Measurements from ENCODE around the gene CLDN6. TPM values are rescaled to one million over a fixed set of nuclear protein-coding genes. Genes with fewer than 3 reads are reported as not detected.

The CLDN6 gene
- total RNA-seq, 1 experiment from 2014 or later = 0.49 TPM

DNA sequence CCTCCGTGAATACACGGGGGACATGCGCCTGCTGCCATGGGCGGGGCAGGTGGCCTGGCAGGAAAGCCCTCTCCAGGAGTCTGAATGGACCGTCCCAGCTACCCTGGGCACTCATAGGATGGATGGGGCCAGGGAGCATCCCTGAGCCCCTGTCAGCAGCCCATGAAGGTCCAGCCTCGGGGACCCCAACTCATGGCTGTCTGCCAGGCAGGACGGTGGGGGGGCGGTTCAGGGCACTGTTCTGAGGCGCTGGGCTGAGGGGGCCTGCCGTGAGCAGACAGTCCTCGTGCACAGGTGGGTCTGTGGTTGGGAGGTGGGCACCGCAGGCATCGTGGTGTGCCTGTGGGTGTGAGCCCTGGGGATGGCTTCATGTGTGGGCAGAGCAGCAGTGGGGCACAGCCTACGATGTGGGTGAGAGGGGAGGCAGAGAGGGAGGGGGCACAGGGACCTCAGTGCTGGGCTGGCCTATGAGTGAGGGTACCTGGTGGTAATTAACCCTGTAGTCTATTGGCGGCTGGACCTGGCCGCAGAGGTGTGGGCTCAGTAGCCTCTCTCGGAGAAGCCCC, 31.3 kb downstream of the CLDN6 start:
- H4K20me1 ChIP-seq (ENCODE audit: insufficient read depth) = no peaks in the 10 kb centered on the region
- H3K27ac ChIP-seq (ENCODE audit: low read depth, low read length) = no peak overlapping the region
- TF ChIP-seq POLR2AphosphoS5 (IDR thresholded peaks at IDR 0.05; ENCODE audit: low read depth, low read length) = no peak
- TF ChIP-seq SIN3A (IDR thresholded peaks at IDR 0.05; ENCODE audit: low read depth) = no peak
- TF ChIP-seq EGR1 (IDR thresholded peaks at IDR 0.05; ENCODE audit: low read depth) = no peak
- TF ChIP-seq RAD21 (IDR thresholded peaks at IDR 0.05; ENCODE audit: low read depth) = no peak
- TF ChIP-seq, protein P1, sequence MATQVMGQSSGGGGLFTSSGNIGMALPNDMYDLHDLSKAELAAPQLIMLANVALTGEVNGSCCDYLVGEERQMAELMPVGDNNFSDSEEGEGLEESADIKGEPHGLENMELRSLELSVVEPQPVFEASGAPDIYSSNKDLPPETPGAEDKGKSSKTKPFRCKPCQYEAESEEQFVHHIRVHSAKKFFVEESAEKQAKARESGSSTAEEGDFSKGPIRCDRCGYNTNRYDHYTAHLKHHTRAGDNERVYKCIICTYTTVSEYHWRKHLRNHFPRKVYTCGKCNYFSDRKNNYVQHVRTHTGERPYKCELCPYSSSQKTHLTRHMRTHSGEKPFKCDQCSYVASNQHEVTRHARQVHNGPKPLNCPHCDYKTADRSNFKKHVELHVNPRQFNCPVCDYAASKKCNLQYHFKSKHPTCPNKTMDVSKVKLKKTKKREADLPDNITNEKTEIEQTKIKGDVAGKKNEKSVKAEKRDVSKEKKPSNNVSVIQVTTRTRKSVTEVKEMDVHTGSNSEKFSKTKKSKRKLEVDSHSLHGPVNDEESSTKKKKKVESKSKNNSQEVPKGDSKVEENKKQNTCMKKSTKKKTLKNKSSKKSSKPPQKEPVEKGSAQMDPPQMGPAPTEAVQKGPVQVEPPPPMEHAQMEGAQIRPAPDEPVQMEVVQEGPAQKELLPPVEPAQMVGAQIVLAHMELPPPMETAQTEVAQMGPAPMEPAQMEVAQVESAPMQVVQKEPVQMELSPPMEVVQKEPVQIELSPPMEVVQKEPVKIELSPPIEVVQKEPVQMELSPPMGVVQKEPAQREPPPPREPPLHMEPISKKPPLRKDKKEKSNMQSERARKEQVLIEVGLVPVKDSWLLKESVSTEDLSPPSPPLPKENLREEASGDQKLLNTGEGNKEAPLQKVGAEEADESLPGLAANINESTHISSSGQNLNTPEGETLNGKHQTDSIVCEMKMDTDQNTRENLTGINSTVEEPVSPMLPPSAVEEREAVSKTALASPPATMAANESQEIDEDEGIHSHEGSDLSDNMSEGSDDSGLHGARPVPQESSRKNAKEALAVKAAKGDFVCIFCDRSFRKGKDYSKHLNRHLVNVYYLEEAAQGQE (IDR thresholded peaks at IDR 0.05; ENCODE audit: low read depth) = no peak
- TF ChIP-seq FOSL1 (IDR thresholded peaks at IDR 0.05; ENCODE audit: low read depth) = no peak
- TF ChIP-seq CEBPB (IDR thresholded peaks at IDR 0.05; ENCODE audit: low read depth) = no peak
- no peak for TF ChIP-seq SP1 (IDR thresholded peaks at IDR 0.05; ENCODE audit: low read depth)
- no peaks in the 10 kb centered on the region for H3K27me3 ChIP-seq (ENCODE audit: insufficient read depth, low read length)
- intact Hi-C loops (cut with micrococcal nuclease) = no loop called here
- ChIA-PET RAD21 (ENCODE audit: low non-redundant PET in 1 of 2, low total read pairs in 2 of 2, uncharacterized antibody in 2 of 2, unreplicated experiment in 2 of 2) (no interaction called here), POLR2A (interaction anchor here (1.5 kb wide), 1 partner anchor 33 kb away, joined by 3 read pairs; the partner anchor contains the start of gene TNFRSF12A), CTCF (no interaction called here)
- no peaks in the 10 kb centered on the region for H3K9me3 ChIP-seq (ENCODE audit: control insufficient read depth in 1 of 2, insufficient read depth in 1 of 2, low read depth in 1 of 2, low read length in 2 of 2)
- H3K9ac ChIP-seq (ENCODE audit: low read length) = no peak overlapping the region
- H3K9me2 ChIP-seq (ENCODE audit: insufficient read depth) = no peaks in the 10 kb centered on the region
- no TSS peak for BruUV-seq (replicated peaks)
- no peak for DNase-seq (ENCODE audit: low read depth, low spot score)
- peaks cover 22 to 46% of the 10 kb centered on the region in 2 experiments for H3K4me1 ChIP-seq (ENCODE audit: control insufficient read depth in 1 of 2, insufficient read depth in 2 of 2, low read length in 2 of 2)
- no peak for ATAC-seq
- no peak overlapping the region for H2AFZ ChIP-seq (ENCODE audit: low read depth, low read length, poor library complexity, severe bottlenecking)
- H3K79me2 ChIP-seq (ENCODE audit: insufficient read depth, low read length) = no peaks in the 10 kb centered on the region
- no peak overlapping the region for H3K4me3 ChIP-seq (replicated peaks in 1 of 2; ENCODE audit: low read depth in 1 of 2, low read length in 2 of 2)
- no peaks in the 10 kb centered on the region for H3K36me3 ChIP-seq (ENCODE audit: control insufficient read depth in 1 of 2, insufficient read depth in 2 of 2, low read length in 2 of 2)
- no peak overlapping the region for H3K4me2 ChIP-seq (ENCODE audit: low read length)

Measured in HCT116 (cell line).